K562 (cell line): ENCODE results near the gene RPP25. TPM values are rescaled to one million over a fixed set of nuclear protein-coding genes. Genes with fewer than 3 reads are reported as not detected.

Source experiments
- GTF2E2 ChIP-seq: fragments of 200-800 bp; sonication (Bioruptor generic); IDR thresholded peaks from 2 replicates; pipeline ENCODE4 v1.6.1; 2016; ENCODE audit warnings: missing genetic modification characterization, missing compliant biosample characterization
- KLF1 ChIP-seq: fragments of 450-650 bp; IDR thresholded peaks from 2 replicates; pipeline ENCODE4 v1.6.1; 2016; ENCODE audit warnings: missing genetic modification characterization, missing compliant biosample characterization
- MEF2D ChIP-seq: conservative IDR thresholded peaks from 2 replicates; pipeline ENCODE4 v1.6.1; 2016; ENCODE audit warnings: low read depth, missing genetic modification characterization, missing compliant biosample characterization
- NEUROD1 ChIP-seq: fragments of 150-350 bp; IDR thresholded peaks from 2 replicates; pipeline ENCODE4 v1.6.1; 2014; ENCODE audit warnings: borderline replicate concordance, low read length, low read depth; ENCODE audit not compliant: partially characterized antibody
- POLR2B ChIP-seq: fragments of 450-650 bp; IDR thresholded peaks from 2 replicates; pipeline ENCODE4 v1.6.1; 2018; ENCODE audit warnings: low read depth; ENCODE audit not compliant: partially characterized antibody
- RFX5 ChIP-seq: IDR thresholded peaks from 2 replicates; pipeline ENCODE4 v1.6.1; 2011; ENCODE audit warnings: low read depth, mild to moderate bottlenecking, improper control_type of control experiment, low read length
- UBTF ChIP-seq, 2 experiments: IDR thresholded peaks; 2 replicates each; pipeline ENCODE4 v1.6.1; 2012; ENCODE audit warnings: improper control_type of control experiment in 2 of 2, low read depth in 2 of 2, low read length in 2 of 2, borderline replicate concordance in 1 of 2
- XRCC5 ChIP-seq: fragments of 200-400 bp; formaldehyde crosslinking; IDR thresholded peaks from 2 replicates; pipeline ENCODE4 v1.6.1; 2017; ENCODE audit warnings: low read depth, mild to moderate bottlenecking, low read length
- ZBTB7A ChIP-seq: IDR thresholded peaks from 2 replicates; pipeline ENCODE4 v1.6.1; 2011; ENCODE audit warnings: low read depth, mild to moderate bottlenecking, low read length, moderate library complexity, borderline replicate concordance; ENCODE audit not compliant: control insufficient read depth
- ZNF318 ChIP-seq, 2 experiments: fragments of 450-650 bp; IDR thresholded peaks; 2 replicates each; pipeline ENCODE4 v1.6.1; 2016; ENCODE audit warnings: mild to moderate bottlenecking in 2 of 2, borderline replicate concordance in 1 of 2, low read depth in 1 of 2, moderate library complexity in 1 of 2
- ZNF589 ChIP-seq: fragments of 200-800 bp; sonication (Bioruptor generic); IDR thresholded peaks from 2 replicates; pipeline ENCODE4 v1.6.1; 2016; ENCODE audit warnings: low read depth, missing genetic modification characterization, missing compliant biosample characterization
- ZNF696 ChIP-seq: fragments of 250-450 bp; sonication (Bioruptor Pico); conservative IDR thresholded peaks from 2 replicates; pipeline ENCODE4 v1.4.0; 2020; ENCODE audit warnings: mild to moderate bottlenecking, moderate library complexity
- polyA plus RNA-seq, 8 experiments: library from polyadenylated mRNA; depleted of rRNA in 4 of 8; stranded (reverse) in 5 of 8; unstranded in 3 of 8; fragments of >200 nt; fragmentation: Nextera tagmentation in 2 of 8; fragmentation: Illumina TruSeq in 1 of 8; extraction: Ambion mirVana in 2 of 8; extraction: Trizol in 1 of 8; gene quantifications; 2 replicates each; pipeline versions ENCODE4 v1.2.1 to v1.2.3, GENCODE V29; 2011 to 2014; ENCODE audit warnings: inconsistent platforms in 1 of 8, missing spikeins in 1 of 8
- total RNA-seq, 7 experiments: library from RNA; depleted of rRNA in 6 of 7; stranded (reverse); fragments of >200 nt in 6 of 7; fragmentation: Illumina TruSeq in 2 of 7; extraction: Trizol in 2 of 7; gene quantifications; 2 replicates each; pipeline versions ENCODE4 v1.2.1 to v1.2.3, GENCODE V29; 2011 to 2021; ENCODE audit warnings: low replicate concordance in 1 of 7
- TF ChIP-seq, protein P1 (sequence below): fragments of 200-400 bp; formaldehyde crosslinking; IDR thresholded peaks from 2 replicates; pipeline ENCODE4 v1.6.1; 2017; ENCODE audit warnings: mild to moderate bottlenecking, low read depth, low read length, moderate library complexity

The RPP25 gene
- total and polyA plus RNA-seq, 9 of the 15 experiments (the other 6 are each of a cell fraction or from before 2014, with no cell fraction given): 1.1 to 12.3 (median 5.6) TPM

- TF ChIP-seq RFX5: no peak
- TF ChIP-seq ZNF696: no peak
- TF ChIP-seq ZBTB7A: peak; percentile 69
- peak; percentile 79 for TF ChIP-seq NEUROD1
- TF ChIP-seq ZNF589: no peak; the same call in 1 of the 2 replicates
- peak; percentile 70 for TF ChIP-seq POLR2B
- peak; percentile 41; the same call in 1 of the 2 replicates for TF ChIP-seq KLF1 (tag)
- TF ChIP-seq, protein P1, sequence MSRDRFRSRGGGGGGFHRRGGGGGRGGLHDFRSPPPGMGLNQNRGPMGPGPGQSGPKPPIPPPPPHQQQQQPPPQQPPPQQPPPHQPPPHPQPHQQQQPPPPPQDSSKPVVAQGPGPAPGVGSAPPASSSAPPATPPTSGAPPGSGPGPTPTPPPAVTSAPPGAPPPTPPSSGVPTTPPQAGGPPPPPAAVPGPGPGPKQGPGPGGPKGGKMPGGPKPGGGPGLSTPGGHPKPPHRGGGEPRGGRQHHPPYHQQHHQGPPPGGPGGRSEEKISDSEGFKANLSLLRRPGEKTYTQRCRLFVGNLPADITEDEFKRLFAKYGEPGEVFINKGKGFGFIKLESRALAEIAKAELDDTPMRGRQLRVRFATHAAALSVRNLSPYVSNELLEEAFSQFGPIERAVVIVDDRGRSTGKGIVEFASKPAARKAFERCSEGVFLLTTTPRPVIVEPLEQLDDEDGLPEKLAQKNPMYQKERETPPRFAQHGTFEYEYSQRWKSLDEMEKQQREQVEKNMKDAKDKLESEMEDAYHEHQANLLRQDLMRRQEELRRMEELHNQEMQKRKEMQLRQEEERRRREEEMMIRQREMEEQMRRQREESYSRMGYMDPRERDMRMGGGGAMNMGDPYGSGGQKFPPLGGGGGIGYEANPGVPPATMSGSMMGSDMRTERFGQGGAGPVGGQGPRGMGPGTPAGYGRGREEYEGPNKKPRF: no peak
- TF ChIP-seq GTF2E2 (tag): peak; percentile 51; the same call in 1 of the 2 replicates
- TF ChIP-seq UBTF (IDR thresholded peaks at IDR 0.05; ENCODE audit: borderline replicate concordance in 1 of 2, low read depth in 2 of 2, low read length in 2 of 2): peak; percentile 23 to 81; a peak in 2 of 4 replicates
- TF ChIP-seq ZNF318 (IDR thresholded peaks at IDR 0.05; ENCODE audit: borderline replicate concordance in 1 of 2, low read depth in 1 of 2): no peak
- no peak for TF ChIP-seq MEF2D (tag)
- TF ChIP-seq XRCC5: no peak
Observed at GRCh38 chr15:74937590-74938371, 18.8 kb downstream of the RPP25 start, which contains the start of gene COX5A (continued).
